Epithelial cell of esophagus (primary cell): ENCODE measurements around the gene MUC5AC.
"Not testable (repeated sequence)": the region's sequence is repeated elsewhere in the genome, so short reads cannot be mapped to it uniquely, and the experiment has no call there.

Experiments
- DNase-seq: peaks from one replicate; pipeline ENCODE4 v3.0.0; 2010; ENCODE audit warnings: low read depth
- H3K4me3 ChIP-seq: 2 replicates; pipeline ENCODE4 v1.5.1; 2011; ENCODE audit warnings: mild to moderate bottlenecking, low read length, control low read depth
- CTCF ChIP-seq: IDR thresholded peaks from 2 replicates; pipeline ENCODE4 v1.5.1; 2011; ENCODE audit warnings: low read depth, mild to moderate bottlenecking, low read length, control low read depth, inconsistent platforms; ENCODE audit not compliant: insufficient read depth; ENCODE audit errors: missing control alignments

The MUC5AC gene

GRCh38 chr11:1161410-1162137 lies 3.8 kb downstream of the MUC5AC start:
- no peak for TF ChIP-seq CTCF
- DNase-seq, result no peak
- H3K4me3 ChIP-seq, result no peak overlapping the region

GRCh38 chr11:1162138-1162475 lies 4.4 kb downstream of the MUC5AC start:
- TF ChIP-seq CTCF, result no peak
- no peak for DNase-seq
- no peak overlapping the region for H3K4me3 ChIP-seq

GRCh38 chr11:1162491-1163311 lies 4.9 kb downstream of the MUC5AC start:
- no peak for TF ChIP-seq CTCF
- DNase-seq, result no peak

GRCh38 chr11:1163321-1163910 lies 5.7 kb downstream of the MUC5AC start:
- DNase-seq, result no peak
- TF ChIP-seq CTCF, result no peak
- H3K4me3 ChIP-seq, result no peak overlapping the region

More at GRCh38 chr11:1162491-1163311, 4.9 kb downstream of the MUC5AC start:
- H3K4me3 ChIP-seq, result no peak overlapping the region

GRCh38 chr11:1163911-1164735 lies 6.4 kb downstream of the MUC5AC start:
- DNase-seq, result no peak
- H3K4me3 ChIP-seq, result no peak overlapping the region
- TF ChIP-seq CTCF, result no peak

- not testable (repeated sequence) for DNase-seq, H3K4me3 ChIP-seq
These were observed 7.1 kb downstream of the MUC5AC start for GRCh38 chr11:1164779-1165255.
